ENCODE data around the gene LRP1B.
"Not testable (repeated sequence)": the region's sequence is repeated elsewhere in the genome, so short reads cannot be mapped to it uniquely, and the experiment has no call there.

The LRP1B gene

GRCh38 chr2:140465301-140465700 lies 1665.5 kb downstream of the LRP1B start:
- no peak for DNase-seq

DNA sequence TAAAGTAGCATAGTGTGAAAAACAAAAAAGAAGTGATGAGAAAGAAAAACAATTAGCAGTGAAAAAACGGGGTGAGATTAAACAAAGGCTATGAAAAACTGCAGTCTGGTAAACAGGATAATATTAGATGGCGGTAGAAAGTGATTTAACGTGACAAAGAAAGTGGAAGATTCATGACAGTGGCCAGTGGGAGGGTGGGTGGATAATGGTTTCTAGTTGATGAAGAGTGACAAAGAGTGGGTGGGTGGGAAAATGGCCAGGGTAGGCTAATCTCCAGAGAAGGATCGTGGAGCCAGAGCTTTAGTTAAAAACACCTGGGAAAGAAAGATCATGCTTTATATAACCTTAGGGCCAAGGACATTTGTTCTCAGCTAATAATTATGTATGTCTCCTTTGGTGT lies 1667.8 kb downstream of the LRP1B start:
- DNase-seq, result no peak

GRCh38 chr2:140457483-140457882 lies 1673.3 kb downstream of the LRP1B start:
- DNase-seq, result no peak

- DNase-seq, result no peak
These were observed 1675.5 kb downstream of the LRP1B start for GRCh38 chr2:140455315-140455714.

DNA sequence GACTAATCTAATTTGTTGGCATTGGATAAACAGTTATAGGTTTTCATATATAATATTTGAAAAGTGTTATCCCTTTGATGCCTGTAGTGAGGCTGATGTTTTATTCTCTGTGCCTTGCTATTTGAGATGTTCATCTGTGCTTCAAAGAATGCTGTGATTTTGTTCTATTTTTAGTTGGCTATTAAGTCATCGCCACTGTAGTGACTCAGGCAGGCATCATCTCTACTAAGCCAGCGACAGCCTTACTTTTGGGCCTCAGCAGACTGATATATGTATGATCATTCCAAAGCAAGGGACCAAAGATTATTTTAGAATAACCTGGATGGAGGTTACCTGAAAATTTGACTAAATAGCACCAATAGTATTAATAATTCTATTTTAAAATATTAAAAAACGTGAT lies 1676.1 kb downstream of the LRP1B start:
- DNase-seq, result no peak

- no peak for DNase-seq
These were observed 1679.5 kb downstream of the LRP1B start for GRCh38 chr2:140451324-140451723.

DNA sequence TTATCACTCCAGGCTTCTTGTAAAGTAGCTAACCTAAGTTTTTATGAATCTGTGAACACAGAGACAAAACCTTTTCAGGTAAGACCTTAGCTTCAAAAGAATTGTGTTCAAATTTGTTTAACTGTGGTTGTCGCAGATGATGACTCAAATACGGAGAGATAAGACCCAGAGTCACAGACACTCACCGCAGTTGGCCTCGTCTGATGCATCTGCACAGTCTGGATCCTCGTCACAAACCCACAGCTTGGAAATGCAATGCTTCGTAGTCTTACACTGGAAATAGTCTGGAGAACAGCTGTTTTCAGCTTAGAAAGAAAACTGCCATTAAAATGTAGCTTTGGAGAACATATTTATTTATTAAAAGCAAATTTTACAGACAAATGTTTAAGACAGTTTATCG lies 1688.5 kb downstream of the LRP1B start:
- no peak for DNase-seq

DNA sequence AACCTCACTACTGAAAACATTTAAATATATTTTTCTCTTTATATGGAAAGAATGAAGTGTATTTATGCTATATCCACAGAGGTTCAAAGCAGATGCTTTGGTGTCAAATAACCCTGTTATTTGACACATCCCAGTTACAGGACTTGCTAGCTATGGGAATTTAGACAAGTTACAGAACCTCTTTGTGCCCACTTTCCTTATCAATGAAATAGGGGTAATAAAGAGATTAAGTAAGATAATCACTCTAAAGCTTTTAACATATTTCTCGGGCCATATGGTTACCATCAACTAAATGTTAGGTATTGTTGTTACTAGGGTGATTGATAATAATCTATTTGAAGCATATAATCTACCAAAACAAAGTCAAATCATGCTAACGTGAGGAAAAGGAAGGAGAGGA lies 1690.0 kb downstream of the LRP1B start:
- no peak for DNase-seq

DNA sequence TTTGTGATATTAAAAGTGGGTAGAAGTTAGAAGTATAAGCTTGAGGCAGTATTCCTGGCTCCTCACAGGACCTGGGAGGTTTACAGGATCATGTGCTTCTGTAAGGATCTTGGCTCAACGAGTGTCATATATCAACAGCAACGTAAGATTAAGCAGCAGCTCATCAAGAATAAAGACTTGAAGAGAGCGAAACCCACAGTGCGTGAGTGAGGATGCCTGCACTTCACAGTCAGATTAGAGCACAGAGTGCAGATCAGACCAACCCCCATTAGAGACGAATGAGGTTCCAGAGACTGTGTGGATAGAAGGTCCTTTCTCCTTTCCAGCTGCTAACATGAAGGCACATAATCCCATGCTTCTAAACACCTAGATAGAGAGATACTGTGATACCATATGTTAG lies 1693.9 kb downstream of the LRP1B start:
- no peak for DNase-seq

DNA sequence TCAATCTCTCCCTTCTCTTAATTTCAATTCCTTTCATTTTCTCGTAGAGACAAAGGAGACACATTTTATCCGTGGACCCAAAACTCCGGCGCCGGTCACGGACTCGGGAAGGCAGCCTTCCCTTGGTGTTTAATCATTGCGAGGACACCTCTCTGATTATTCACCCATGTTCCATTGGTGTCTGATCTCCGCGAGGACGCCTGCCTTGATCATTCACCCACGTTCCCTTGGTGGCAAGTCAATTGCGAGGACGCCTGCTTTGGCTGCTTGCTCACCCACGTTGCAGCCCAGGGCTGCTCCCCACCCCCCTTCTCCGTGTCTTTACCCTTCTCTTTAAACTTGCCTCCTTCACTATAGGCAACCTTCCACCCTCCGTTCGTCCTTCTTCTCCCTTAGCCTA lies 1703.8 kb downstream of the LRP1B start:
- not testable (repeated sequence) for DNase-seq

DNA sequence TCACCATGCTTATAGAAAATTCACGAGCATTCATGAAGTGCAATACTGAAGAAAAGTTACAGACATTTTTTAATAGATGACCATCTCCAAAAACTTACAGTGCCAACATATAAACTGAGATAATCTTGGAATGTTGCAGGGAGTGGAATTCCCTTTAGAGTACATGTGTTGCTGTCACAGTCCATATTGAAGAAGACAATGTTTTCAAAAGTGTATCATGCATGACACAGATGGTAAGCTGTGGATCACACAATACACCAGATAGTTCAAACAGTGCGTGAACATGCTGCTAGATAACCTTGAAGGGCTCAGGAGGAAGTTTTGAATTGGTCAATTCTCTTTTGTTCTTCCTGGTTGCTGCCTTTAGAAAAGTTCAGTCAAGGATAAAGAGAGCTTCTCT lies 1706.3 kb downstream of the LRP1B start:
- no peak for DNase-seq

DNA sequence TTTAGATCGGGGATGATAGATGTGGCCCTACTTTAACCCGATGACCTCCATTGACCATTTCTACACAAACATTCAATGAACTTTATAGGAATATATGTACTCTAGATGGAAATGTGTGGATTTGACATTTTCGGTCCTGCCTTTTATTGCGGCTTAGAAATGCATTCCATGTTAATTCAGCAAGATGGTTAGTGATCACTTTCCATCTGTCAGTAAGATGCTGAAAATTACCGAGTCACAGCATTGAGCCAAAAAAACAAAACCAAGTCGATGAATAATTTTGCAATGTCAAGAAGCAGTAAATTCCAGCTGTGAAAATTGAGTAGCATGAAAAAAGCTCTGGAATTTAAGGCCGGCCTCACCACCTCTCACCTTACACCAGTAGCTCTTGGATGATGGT lies 1708.1 kb downstream of the LRP1B start:
- no peak for DNase-seq

DNA sequence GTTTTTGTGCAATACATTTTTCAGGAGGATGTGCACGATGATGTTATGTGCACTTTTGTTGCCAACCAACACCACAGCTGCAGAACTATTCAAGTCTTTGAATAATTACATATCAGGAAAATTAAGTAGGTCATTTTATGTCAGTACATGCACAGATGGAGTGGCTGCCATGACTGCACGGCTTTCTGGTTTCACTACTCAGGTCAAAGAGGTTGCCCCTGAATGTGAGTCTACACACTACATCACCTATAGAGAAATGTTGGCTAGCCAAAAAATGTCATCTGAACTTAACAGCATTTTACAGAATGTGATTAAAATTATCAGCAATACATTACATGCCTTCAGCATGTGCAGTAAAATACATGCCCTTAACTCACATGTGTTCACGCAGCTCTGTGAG lies 1713.3 kb downstream of the LRP1B start:
- no peak for DNase-seq

- DNase-seq, result no peak
These were observed 1714.2 kb downstream of the LRP1B start for GRCh38 chr2:140416577-140416976.

GRCh38 chr2:140415035-140415434 lies 1715.8 kb downstream of the LRP1B start:
- DNase-seq, result not testable (repeated sequence)

DNA sequence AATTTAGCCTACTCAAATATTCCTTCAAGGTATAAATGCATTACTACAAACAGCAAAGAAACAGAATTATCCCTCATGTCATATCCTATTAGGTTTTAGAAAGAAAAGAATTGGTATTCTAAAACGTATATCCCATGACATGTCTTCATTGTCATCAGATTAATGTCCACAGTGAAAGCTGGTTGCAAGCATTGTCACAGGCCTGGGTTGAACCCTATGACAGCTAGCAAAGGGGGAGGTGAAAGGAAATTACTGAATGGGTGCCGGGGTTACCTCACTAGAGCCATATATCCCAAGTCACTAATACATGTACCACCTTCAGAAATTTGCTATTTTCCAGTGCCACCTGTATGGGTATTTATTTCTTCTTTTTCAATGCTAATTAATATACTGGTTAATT lies 1720.1 kb downstream of the LRP1B start:
- no peak for DNase-seq

GRCh38 chr2:140401056-140401455 lies 1729.8 kb downstream of the LRP1B start:
- no peak for DNase-seq

DNA sequence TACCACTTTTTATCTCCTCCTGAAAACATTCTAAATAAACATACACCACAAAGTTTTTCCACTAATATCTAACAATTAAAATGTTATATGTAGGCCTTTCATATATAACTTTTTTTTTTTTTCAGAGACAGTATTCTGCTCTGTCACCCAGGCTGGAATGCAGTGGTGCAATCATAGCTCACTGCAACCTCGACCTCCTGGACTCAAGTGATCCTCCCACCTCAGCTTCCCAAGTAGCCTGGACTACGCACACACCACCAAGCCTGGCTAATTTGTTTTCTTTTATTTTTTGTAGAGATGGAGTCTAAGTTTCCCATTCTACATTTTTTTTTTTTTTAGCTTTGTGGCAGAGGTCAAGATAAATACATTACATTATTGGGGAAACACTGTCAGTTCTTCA lies 1738.0 kb downstream of the LRP1B start:
- DNase-seq, result no peak

DNA sequence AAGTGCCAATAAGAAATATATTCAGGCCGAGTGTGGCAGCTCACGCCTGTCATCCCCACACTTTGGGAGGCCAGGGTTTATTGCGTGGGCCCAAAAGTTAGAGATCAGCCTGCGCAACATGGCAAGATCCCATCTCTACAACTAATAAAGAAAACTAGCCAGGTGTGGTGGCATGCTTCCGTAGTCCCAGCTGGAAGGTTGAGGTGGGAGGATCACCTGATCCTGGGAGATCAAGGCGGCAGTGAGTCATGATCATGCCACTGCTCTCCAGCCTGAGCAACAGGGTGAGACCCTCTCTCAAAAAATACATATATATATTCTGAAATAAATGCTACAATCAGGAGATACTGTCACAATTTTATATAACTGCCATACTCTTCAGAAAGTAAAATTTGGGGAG lies 1745.9 kb downstream of the LRP1B start:
- DNase-seq, result no peak

- no peak for DNase-seq
These were observed 1747.0 kb downstream of the LRP1B start for GRCh38 chr2:140383781-140384180.

GRCh38 chr2:140376686-140377085 lies 1754.1 kb downstream of the LRP1B start:
- DNase-seq, result no peak

DNA sequence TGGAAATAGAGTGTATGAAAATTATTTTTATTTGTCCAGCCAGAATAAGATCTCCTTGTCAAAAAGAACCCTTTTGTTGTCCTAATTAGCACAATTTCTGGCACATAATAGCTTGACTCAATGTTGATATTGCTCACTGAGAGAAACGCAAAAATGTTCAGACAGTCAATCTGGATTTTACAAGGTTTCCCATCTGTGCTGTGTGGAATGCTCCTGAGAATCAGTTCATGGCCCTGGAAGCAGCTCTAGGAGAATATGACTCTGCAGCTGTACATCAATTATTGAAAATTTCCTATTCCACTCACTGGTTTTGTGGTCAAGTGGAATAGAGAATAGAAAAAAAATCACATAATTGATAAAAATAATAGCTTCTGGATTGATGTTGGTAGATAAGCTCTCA lies 1767.7 kb downstream of the LRP1B start:
- DNase-seq, result no peak

DNA sequence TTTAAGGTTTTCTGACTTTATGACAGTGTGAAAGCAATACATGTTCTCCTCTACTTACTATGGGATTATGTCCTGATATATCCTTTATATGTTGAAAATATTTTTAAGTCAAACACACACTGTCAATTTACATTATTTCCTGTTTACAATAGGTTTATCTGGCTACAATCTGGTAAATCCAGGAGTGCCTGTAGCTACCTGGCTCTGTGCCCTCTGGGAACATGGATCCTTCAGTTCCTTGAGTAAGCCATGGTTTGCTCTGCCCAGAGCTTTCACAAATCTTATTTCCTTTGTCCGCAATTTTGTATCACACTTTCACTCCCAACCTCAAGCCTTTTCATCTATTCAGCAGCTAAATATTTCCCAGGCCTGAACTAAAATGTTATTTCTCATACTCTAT lies 1768.5 kb downstream of the LRP1B start:
- no peak for DNase-seq

DNA sequence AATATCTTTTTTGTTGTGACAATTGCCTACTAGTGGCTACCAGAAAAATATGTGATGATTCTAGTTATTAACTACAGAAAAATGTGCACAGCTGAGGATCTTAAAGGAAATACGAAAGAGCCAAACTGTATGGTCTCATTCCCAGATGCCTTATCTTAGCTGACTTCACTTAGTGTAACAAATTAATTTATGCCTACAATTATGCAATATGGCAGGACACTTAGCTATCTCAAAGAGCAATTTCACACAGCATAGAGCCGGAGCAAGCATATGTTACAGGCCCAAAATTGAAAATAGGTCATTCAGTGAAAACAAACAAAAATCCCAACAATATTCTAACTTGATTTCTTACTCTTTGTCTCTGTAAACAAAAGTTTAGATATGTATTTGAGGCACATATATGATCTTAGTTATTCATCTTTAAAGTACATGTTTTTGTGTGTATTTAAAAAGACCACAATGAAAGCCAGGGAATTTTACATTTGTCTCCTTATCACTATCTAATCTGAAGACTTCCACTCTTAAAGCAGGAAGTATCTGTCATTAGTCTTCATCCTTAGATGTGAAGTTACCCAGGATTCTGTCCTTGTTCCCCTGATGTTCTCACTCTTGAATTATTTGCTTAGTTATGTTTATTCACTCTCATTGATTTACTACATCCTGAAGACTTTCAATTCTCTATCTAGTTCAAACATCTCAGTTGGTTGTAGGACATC lies 1771.6 kb downstream of the LRP1B start:
- no peak for DNase-seq

GRCh38 chr2:140356697-140357096 lies 1774.1 kb downstream of the LRP1B start:
- no peak for DNase-seq

Measured in activated CD4-positive, alpha-beta T cell treated with anti-CD3 and anti-CD28 coated beads, Interleukin-2, amount 50 U/mL, for 1 hour (primary cell).